Neutrophil (primary cell): ENCODE data around the gene CALHM1.

ENCODE experiments used
- H3K27ac ChIP-seq: fragments of 200-600 bp; sonication (generic); 2 replicates; pipeline ENCODE4 v1.5.1; 2016; ENCODE audit warnings: mild to moderate bottlenecking, moderate library complexity
- H3K27me3 ChIP-seq: fragments of 200-600 bp; sonication (generic); 2 replicates; pipeline ENCODE4 v1.6.0; 2016; ENCODE audit warnings: mild to moderate bottlenecking
- H3K36me3 ChIP-seq: fragments of 200-600 bp; sonication (generic); 2 replicates; pipeline ENCODE4 v1.5.1; 2017
- H3K4me1 ChIP-seq, 2 experiments: fragments of 200-600 bp in 1 of 2; sonication (generic) in 1 of 2; 1 replicate in 1 of 2; 2 replicates in 1 of 2; pipeline versions ENCODE4 v1.5.1 to v1.6.1; 2013 to 2016; ENCODE audit warnings: low read depth in 1 of 2, low read length in 1 of 2, mild to moderate bottlenecking in 1 of 2, moderate library complexity in 1 of 2; ENCODE audit not compliant: control insufficient read depth in 1 of 2, insufficient read depth in 1 of 2
- H3K4me3 ChIP-seq, 2 experiments: fragments of 200-600 bp in 1 of 2; sonication (generic) in 1 of 2; 1 replicate in 1 of 2; 2 replicates in 1 of 2; pipeline ENCODE4 v1.5.1; 2013 to 2016; ENCODE audit warnings: low read depth in 1 of 2, low read length in 1 of 2, mild to moderate bottlenecking in 1 of 2, moderate library complexity in 1 of 2
- H3K9me3 ChIP-seq: fragments of 200-600 bp; sonication (generic); 2 replicates; pipeline ENCODE4 v1.5.1; 2016
- CTCF ChIP-seq: fragments of 200-600 bp; sonication (generic); IDR thresholded peaks from 2 replicates; pipeline ENCODE4 v1.5.1; 2016; ENCODE audit warnings: antibody characterized with exemption

Gene CALHM1

DNA sequence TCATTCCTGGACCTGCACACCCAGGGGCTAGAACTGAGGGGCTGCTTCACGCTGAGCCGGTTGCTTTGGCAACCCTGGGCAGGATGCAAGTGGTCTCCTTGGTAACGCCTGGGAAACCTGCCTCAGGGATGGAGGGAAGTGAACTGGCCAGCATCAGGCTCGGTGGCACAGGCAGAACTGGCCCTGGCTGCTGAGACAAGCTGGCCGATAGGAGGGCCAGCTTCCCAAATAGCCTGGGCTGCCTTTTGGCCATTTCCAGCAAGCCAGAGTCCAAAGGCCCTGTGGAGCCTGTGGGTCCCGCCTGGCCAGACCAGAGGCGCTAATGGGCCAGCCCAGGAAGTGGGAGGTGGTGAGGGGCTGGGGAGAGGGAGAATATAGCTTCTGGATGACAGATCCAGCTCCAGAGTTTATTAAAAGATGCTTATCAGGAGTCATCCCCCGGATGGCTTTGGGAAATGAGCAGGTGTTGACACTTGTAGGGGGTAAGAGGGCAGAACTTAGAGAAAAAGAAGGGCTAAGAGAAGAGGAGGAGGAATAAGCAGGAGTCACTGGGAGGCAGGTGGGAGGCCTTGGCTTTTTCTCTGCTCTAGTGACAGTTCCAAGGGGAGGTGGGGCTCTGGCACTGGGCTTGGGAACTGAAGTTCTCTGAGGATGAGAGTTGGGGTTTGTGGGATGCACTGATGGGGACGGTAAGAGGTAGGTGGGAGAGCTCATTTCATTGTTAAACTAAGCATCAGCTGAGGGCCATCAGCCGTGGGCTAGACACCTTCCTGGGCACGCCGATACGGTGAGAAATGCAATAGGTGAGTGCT lies 44.4 kb upstream of the CALHM1 start:
- Histone ChIP-seq H3K4me3 (no peak overlapping the region), H3K9me3 (no peaks in the 10 kb centered on the region), H3K27ac (no peak overlapping the region), H3K4me1 (no peaks in the 10 kb centered on the region), H3K27me3 (peaks cover 54% of the 10 kb centered on the region), H3K36me3 (no peaks in the 10 kb centered on the region)
- TF ChIP-seq CTCF: no peak

- H3K27ac ChIP-seq: no peak overlapping the region
- no peaks in the 10 kb centered on the region for H3K36me3 ChIP-seq
- no peak overlapping the region for H3K4me3 ChIP-seq
- no peak for TF ChIP-seq CTCF
- H3K27me3 ChIP-seq: peaks cover 72% of the 10 kb centered on the region
- no peaks in the 10 kb centered on the region for H3K9me3 ChIP-seq
- no peaks in the 10 kb centered on the region for H3K4me1 ChIP-seq
Observed at GRCh38 chr10:103501186-103501585, 42.5 kb upstream of the CALHM1 start.

- H3K27ac ChIP-seq: no peak overlapping the region
- H3K9me3 ChIP-seq: no peaks in the 10 kb centered on the region
- H3K27me3 ChIP-seq: peaks cover 79% of the 10 kb centered on the region
- no peaks in the 10 kb centered on the region for H3K36me3 ChIP-seq
- no peak overlapping the region for H3K4me3 ChIP-seq
- H3K4me1 ChIP-seq: no peaks in the 10 kb centered on the region
- TF ChIP-seq CTCF: no peak
Observed at GRCh38 chr10:103500481-103500880, 41.8 kb upstream of the CALHM1 start.

DNA sequence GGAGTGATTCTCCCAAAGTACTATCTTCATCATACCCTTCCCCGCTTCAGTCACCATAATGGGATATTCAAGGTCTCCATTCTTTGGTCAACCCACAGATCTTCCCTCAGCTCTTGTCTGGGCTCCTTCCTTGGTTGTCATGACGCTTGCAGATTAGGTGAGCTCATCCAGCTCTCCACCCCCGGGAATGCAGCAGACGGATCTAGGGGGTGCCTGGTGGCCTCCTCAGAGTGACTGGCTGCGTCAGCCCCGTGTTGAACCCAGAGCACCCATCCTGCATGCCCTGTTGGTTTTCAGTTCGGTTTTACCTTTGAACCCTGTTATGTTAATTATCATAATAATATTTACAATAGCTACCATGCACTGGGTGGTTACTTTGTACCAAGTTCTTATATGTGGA lies 41.2 kb upstream of the CALHM1 start:
- no peaks in the 10 kb centered on the region for H3K4me1 ChIP-seq
- H3K36me3 ChIP-seq: no peaks in the 10 kb centered on the region
- no peaks in the 10 kb centered on the region for H3K9me3 ChIP-seq
- H3K27ac ChIP-seq: no peak overlapping the region
- H3K4me3 ChIP-seq: no peak overlapping the region
- H3K27me3 ChIP-seq: peaks cover 85% of the 10 kb centered on the region
- TF ChIP-seq CTCF: no peak

DNA sequence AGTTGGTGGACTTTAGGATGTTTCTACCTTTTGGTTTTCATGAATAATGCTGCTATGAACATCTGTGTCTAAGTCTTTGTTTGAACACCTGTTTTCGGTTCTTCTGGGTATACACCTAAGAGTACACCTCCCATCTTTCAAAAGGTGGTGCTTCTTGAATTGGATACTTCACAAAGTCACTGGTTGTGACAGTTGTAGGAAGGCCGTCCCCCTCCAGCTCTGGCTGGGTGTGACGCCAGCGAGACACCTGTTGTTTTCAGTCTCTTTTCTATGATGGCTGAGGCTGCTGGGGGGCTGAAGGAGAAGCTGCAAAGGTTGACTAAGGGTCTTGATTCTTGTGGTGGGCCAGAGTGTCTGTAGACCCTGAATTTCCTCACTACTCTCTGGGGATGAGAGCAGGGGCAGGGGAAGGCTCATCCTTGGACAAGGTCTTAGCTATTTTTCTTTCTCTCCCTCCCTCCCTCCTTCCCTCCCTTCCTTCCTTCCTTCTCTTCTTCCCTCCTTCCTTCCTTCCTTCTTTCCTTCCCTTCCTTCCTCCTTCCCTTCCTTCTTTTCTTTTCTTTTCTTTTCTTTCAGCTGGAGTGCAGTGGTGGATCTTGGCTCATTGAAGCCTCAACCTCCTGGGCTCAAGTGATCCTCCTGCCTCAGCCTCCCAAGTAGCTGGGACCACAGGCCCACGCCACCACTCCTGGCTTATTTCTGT lies 40.4 kb upstream of the CALHM1 start:
- H3K9me3 ChIP-seq: no peaks in the 10 kb centered on the region
- H3K27ac ChIP-seq: no peak overlapping the region
- H3K4me1 ChIP-seq: peaks cover 0 to 3% of the 10 kb centered on the region in 2 experiments
- H3K27me3 ChIP-seq: peaks cover 87% of the 10 kb centered on the region
- no peak overlapping the region for H3K4me3 ChIP-seq
- TF ChIP-seq CTCF: no peak
- H3K36me3 ChIP-seq: no peaks in the 10 kb centered on the region
